SU-DHL-6 (cell line): ENCODE measurements around the gene LRRC2.

Source experiments
- EZH2phosphoT487 ChIP-seq: fragments of 200-600 bp; sonication (generic), shearing (Covaris generic); conservative IDR thresholded peaks from 2 replicates; pipeline ENCODE4 v1.6.1; 2018; ENCODE audit warnings: mild to moderate bottlenecking, antibody characterized with exemption, low read length, moderate library complexity, mixed read lengths
- TF ChIP-seq, protein P1 (sequence below): fragments of 200-600 bp; sonication (generic); IDR thresholded peaks from one replicate; pipeline ENCODE4 v1.5.1; 2017; ENCODE audit warnings: antibody characterized with exemption, mild to moderate bottlenecking, low read length, moderate library complexity; ENCODE audit not compliant: insufficient read depth, poor library complexity, severe bottlenecking

DNA sequence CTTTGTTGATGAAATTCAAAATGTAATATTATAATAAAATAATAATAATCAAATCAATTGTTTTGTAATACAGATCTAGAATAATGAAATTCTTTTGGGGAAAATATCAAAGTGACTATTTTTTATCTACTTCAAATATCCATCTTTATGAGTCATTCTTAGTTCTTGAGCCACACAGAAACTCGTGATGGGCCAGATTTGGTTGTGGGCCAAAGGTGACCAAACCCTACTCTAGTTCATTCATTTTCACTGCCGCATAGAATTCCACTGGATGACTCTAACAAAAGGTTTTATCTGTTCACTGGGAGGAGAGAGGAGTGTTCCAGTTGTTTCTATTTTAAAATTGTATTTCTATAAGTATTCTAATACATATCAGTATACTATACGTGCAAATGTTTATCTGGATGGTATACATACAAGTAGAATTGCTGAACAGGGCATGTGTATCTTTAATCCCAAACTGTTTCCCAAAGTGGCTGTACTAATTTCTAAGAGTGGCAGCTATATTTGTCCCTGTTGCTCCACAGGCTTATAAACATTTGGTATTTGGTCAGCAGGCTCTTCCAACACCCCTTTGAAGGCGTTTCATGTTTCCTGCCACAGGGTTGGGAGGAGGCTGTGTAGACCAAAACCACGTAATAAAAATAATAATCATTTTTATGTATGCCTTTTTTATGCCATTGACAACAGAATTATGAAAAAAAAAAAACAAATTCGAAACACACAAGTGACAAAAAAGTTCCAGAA, 75.6 kb downstream of the LRRC2 start:
- TF ChIP-seq, protein P1, sequence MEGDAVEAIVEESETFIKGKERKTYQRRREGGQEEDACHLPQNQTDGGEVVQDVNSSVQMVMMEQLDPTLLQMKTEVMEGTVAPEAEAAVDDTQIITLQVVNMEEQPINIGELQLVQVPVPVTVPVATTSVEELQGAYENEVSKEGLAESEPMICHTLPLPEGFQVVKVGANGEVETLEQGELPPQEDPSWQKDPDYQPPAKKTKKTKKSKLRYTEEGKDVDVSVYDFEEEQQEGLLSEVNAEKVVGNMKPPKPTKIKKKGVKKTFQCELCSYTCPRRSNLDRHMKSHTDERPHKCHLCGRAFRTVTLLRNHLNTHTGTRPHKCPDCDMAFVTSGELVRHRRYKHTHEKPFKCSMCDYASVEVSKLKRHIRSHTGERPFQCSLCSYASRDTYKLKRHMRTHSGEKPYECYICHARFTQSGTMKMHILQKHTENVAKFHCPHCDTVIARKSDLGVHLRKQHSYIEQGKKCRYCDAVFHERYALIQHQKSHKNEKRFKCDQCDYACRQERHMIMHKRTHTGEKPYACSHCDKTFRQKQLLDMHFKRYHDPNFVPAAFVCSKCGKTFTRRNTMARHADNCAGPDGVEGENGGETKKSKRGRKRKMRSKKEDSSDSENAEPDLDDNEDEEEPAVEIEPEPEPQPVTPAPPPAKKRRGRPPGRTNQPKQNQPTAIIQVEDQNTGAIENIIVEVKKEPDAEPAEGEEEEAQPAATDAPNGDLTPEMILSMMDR, result no peak
- no peak for TF ChIP-seq EZH2phosphoT487
